GM12874 (cell line): Measurements from ENCODE around the gene OR6T1.

ENCODE experiments used
- TF ChIP-seq, protein P1 (sequence below): IDR thresholded peaks from 2 replicates; pipeline ENCODE4 v1.5.1; 2011; ENCODE audit warnings: low read depth, mild to moderate bottlenecking, control low read depth, low read length, moderate library complexity; ENCODE audit not compliant: insufficient read depth

Gene OR6T1

DNA sequence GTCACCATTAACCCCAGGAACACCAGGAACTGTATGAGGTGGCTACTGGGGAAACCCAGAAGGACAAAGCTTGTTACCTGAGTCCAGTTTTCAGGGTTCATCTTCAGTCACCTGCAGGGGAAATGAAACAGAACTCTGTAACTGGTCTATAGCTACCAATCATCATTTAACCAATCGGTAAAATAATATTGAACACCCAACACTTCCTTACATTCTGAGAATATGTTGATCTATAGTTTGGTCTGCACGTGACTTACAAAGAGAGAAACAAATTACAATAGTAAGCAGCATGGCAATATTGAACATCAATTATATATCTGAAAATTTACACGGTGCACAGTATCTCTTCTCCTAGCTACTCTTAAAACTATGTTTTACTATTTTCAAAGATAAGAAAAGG lies at the start of gene OR6T1:
Gene OR6T1, minus strand, starts transcription at position 101 of the 400 bp plus-strand sequence. Its CDS starts 0 bp downstream, at position 101.
- TF ChIP-seq, protein P1, sequence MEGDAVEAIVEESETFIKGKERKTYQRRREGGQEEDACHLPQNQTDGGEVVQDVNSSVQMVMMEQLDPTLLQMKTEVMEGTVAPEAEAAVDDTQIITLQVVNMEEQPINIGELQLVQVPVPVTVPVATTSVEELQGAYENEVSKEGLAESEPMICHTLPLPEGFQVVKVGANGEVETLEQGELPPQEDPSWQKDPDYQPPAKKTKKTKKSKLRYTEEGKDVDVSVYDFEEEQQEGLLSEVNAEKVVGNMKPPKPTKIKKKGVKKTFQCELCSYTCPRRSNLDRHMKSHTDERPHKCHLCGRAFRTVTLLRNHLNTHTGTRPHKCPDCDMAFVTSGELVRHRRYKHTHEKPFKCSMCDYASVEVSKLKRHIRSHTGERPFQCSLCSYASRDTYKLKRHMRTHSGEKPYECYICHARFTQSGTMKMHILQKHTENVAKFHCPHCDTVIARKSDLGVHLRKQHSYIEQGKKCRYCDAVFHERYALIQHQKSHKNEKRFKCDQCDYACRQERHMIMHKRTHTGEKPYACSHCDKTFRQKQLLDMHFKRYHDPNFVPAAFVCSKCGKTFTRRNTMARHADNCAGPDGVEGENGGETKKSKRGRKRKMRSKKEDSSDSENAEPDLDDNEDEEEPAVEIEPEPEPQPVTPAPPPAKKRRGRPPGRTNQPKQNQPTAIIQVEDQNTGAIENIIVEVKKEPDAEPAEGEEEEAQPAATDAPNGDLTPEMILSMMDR, result no peak

DNA sequence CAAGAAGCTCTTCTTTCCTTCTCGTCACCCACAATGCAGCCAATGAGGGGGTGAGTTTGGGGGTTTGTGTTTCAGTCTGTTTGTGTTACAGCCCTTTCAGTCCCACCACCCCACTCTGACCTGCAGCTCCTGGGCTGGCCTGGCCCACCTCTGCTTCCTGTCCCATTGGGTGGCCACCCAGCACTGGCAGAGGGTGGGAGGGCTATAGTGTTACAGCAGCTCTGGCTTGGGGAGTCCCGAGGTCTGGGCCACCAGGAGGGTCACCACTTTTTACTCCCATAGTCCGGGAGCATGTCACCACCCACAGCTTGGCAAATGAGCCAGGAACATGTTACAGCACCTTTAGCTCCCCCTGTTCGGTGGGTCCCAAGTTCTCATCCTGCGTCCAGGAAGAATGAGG lies 35.7 kb upstream of the OR6T1 start:
- TF ChIP-seq, protein P1, result no peak

DNA sequence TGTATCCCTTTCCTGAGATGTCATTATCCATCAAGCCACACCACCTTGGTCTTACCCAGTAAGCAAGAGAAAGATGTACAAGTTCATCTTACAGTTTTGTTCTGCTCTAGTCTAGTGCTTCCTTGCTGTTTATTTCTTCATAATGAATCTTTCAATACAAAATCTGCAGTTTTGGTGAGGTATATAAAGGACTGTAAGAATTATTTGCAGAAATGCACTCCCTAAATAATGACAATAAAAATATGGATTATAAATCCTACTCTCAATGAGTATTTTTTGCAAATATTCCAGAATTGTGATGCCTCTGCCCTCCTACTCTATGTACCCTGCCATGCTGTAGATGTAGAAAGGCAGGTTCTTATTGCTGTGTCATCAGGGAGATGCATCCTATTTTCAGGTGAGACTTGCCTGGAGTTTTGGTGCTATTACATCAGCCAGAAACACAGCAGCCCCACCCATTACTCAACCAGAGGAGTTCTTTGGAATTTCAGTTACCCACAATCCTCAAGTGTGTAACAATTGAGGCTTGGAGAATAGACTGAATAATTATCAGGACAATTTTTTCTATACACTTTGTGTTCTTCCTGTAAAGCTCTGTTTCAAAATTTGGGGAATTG lies 34.2 kb upstream of the OR6T1 start, which contains the start of gene OR10S1:
Gene OR10S1, minus strand, starts transcription at position 51 of the 617 bp plus-strand sequence. CDS start 117 bp downstream, outside the sequence.
- TF ChIP-seq, protein P1, result no peak

DNA sequence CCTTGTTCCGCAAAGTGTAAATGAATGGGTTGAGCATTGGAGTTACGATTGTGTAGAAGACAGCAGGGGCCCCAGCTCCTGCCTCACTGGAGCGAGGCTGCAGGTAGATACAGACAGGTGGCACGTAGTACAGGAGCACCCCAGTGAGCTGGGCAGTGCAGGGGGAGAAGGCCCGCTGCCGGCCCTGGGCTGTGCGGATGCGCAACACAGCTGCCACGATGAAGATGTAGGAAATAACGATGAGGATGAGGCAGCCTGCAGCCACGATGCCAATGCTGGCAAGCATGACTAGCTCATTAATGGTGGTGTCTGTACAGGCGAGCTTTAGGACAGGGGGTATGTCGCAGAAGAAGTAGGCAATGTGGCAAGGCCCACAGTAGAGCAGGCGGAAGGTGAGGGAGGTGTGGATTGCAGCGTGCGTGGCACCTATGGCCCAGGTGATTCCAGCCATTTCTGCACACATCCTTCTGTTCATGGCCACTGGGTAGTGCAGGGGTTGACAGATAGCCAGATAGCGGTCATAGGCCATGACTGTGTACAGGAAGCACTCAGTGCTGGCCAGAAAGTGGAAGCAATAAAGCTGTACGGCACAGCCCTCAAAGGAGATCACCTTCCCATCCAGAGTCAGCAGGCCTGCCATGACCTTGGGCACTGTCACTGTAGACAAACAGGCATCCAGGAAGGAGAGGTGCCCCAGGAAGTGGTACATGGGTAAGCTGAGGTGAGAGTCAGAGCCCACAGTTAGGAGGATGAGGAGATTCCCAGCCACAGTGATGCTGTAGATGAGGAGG lies 33.3 kb upstream of the OR6T1 start:
- TF ChIP-seq, protein P1, result no peak

DNA sequence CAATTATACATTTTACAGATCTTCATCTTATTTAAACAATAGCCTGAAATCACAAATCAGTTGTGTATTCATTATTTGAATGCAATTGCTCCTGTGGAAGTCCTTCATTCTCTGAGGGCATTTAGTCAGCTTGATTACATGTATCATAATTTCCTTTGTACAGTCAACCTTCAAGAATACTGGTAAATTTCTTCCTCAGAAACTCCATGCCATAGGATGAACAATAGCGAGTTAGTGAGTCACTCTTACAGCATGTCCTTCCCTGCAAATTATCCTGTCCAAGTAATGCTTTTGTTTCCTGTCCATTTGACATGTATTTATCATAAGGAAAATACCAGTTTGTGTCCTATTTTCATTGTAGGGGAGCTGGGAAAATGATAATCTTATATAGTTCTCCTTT lies 30.2 kb upstream of the OR6T1 start:
- TF ChIP-seq, protein P1, result no peak

DNA sequence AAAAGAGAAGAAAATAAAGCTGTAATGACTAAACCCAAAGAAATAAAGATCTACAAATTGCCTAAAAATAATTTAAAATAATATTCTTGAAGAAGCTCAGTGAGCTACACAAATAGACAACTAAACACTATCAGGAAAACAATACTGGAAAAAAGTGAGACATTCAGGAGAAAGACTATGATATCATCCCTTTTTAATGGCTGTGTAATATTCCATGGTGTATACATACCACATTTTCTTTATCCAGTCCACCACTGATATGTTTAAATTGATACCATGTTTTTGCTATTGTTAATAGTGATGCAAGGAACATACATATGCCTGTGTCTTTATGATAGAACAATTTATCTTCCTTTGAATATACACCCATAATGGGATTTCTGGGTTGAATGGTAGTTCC lies 13.1 kb upstream of the OR6T1 start:
- TF ChIP-seq, protein P1, result no peak

DNA sequence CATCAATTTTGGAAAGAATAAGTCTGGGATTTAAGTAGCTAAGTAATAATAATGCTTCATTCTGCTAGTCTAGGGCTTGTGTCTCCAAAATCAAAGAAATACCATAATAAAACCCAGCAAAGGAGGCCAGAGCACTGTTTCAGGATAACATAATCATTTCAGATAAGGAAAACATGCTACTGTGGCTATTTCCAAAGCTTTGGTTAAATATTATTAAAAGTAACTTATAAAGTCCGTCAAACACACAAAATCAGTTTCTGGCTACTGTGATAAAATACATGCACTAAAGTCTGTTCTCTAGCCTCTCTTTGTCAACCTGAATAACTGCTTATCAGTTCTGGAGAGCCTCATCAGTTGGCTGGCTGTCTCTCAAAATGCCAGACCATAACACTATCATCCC lies 1.5 kb upstream of the OR6T1 start:
- TF ChIP-seq, protein P1, result no peak
